ENCODE data around the gene SP2.

Gene SP2

GRCh38 chr17:47975189-47975822 lies 79.3 kb downstream of the SP2 start:
- peak; percentile 2 for TF ChIP-seq CTCF (IDR thresholded peaks at IDR 0.05; ENCODE audit: insufficient read depth, low read length, poor library complexity, severe bottlenecking)
- no peak for DNase-seq (ENCODE audit: extremely low read depth, insufficient read length)
- no peaks in the 10 kb centered on the region for H3K27me3 ChIP-seq (replicated peaks; ENCODE audit: control insufficient read depth, insufficient read depth, low read length)
- no peak overlapping the region for H3K4me3 ChIP-seq (replicated peaks; ENCODE audit: low read depth, low read length)
- peaks cover 32% of the 10 kb centered on the region for H3K36me3 ChIP-seq (ENCODE audit: control insufficient read depth, insufficient read depth, low read length)

- Histone ChIP-seq H3K4me3 (replicated peaks; ENCODE audit: low read depth, low read length) (no peak overlapping the region), H3K27me3 (replicated peaks; ENCODE audit: control insufficient read depth, insufficient read depth, low read length) (no peaks in the 10 kb centered on the region), H3K36me3 (ENCODE audit: control insufficient read depth, insufficient read depth, low read length) (peaks cover 37% of the 10 kb centered on the region)
- TF ChIP-seq CTCF (IDR thresholded peaks at IDR 0.05; ENCODE audit: insufficient read depth, low read length, poor library complexity, severe bottlenecking) = no peak
- DNase-seq (ENCODE audit: extremely low read depth, insufficient read length) = no peak
Measured at GRCh38 chr17:47975823-47976205, 79.8 kb downstream of the SP2 start.

GRCh38 chr17:47978324-47978723 lies 82.3 kb downstream of the SP2 start:
- TF ChIP-seq CTCF (IDR thresholded peaks at IDR 0.05; ENCODE audit: insufficient read depth, low read length, poor library complexity, severe bottlenecking) = peak; percentile 73
- no peak for DNase-seq (ENCODE audit: extremely low read depth, insufficient read length)
- H3K27me3 ChIP-seq (replicated peaks; ENCODE audit: control insufficient read depth, insufficient read depth, low read length) = no peaks in the 10 kb centered on the region
- no peak overlapping the region for H3K4me3 ChIP-seq (replicated peaks; ENCODE audit: low read depth, low read length)
- H3K36me3 ChIP-seq (ENCODE audit: control insufficient read depth, insufficient read depth, low read length) = peaks cover 53% of the 10 kb centered on the region
